Effector memory CD4-positive, alpha-beta T cell (primary cell): Measurements from ENCODE around the gene PLCL2.

Source experiments
- DNase-seq, 3 donors: peaks; one replicate each; pipeline ENCODE4 v3.0.0-alpha.2; 2020
- H3K27ac ChIP-seq: 2 replicates; pipeline ENCODE4 v1.7.0; 2013; ENCODE audit warnings: mild to moderate bottlenecking, low read length, moderate library complexity; ENCODE audit not compliant: insufficient read depth, poor library complexity, severe bottlenecking
- H3K27me3 ChIP-seq: replicated peaks from 2 replicates; pipeline ENCODE4 v1.7.0; 2013; ENCODE audit warnings: mild to moderate bottlenecking, low read length; ENCODE audit not compliant: insufficient read depth, control insufficient read depth, poor library complexity, severe bottlenecking
- H3K36me3 ChIP-seq: 2 replicates; pipeline ENCODE4 v1.7.0; 2013; ENCODE audit warnings: mild to moderate bottlenecking, low read length, moderate library complexity; ENCODE audit not compliant: control insufficient read depth, insufficient read depth
- H3K4me1 ChIP-seq: 2 replicates; pipeline ENCODE4 v1.7.0; 2013; ENCODE audit warnings: low read length, mild to moderate bottlenecking; ENCODE audit not compliant: control insufficient read depth, insufficient read depth, poor library complexity, severe bottlenecking
- H3K4me3 ChIP-seq: 2 replicates; pipeline ENCODE4 v1.7.0; 2013; ENCODE audit warnings: low read length, low read depth, mild to moderate bottlenecking; ENCODE audit not compliant: insufficient read depth, poor library complexity, severe bottlenecking
- H3K9me3 ChIP-seq: 2 replicates; pipeline ENCODE4 v1.7.0; 2013; ENCODE audit warnings: mild to moderate bottlenecking, low read length, moderate library complexity; ENCODE audit not compliant: control insufficient read depth

Gene PLCL2

DNA sequence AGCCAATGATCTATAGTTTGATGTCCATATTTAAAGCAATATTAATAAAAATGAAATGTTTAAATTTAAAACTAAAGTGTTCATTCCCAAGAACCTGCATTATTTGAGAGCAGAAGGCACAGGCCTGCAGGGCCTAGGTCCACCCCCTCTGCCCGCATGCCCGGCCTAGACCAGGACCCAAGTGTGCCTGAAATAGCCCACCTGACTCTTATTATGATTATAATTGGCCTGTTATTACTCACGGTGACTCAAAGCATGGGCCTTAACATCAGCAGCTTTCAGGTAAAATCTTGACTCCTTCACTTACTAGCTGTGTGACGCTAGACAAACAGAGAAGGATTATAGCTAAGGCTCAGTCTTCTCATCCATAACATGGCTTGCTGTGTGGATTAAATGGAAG lies 128.8 kb downstream of the PLCL2 start:
- H3K27me3 ChIP-seq = no peaks in the 10 kb centered on the region
- H3K4me1 ChIP-seq = no peaks in the 10 kb centered on the region
- DNase-seq = no peak
- H3K4me3 ChIP-seq = no peak overlapping the region
- peaks cover 38% of the 10 kb centered on the region for H3K36me3 ChIP-seq
- no peak overlapping the region for H3K27ac ChIP-seq
- H3K9me3 ChIP-seq = no peaks in the 10 kb centered on the region

DNA sequence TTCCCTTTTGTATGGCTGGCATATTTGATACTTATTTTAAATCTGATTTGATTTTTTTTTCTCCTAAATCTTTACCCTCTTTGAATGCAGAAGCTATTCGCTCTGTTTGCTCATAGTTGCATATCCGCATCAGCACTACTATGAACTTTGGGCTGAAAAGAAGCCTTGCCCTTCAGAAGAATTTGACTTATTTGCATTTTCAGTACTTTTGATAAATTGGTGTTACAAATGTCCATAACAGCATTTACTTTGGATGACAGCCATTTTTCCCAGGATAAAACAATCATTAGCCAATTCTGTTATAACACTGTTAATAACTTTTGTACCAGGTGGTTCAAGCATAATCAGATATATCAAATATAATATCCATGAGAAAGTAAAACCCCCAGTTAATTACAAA lies 129.5 kb downstream of the PLCL2 start:
- no peaks in the 10 kb centered on the region for H3K9me3 ChIP-seq
- H3K27me3 ChIP-seq = no peaks in the 10 kb centered on the region
- no peak for DNase-seq
- H3K4me3 ChIP-seq = no peak overlapping the region
- H3K4me1 ChIP-seq = no peaks in the 10 kb centered on the region
- no peak overlapping the region for H3K27ac ChIP-seq
- peaks cover 38% of the 10 kb centered on the region for H3K36me3 ChIP-seq

DNA sequence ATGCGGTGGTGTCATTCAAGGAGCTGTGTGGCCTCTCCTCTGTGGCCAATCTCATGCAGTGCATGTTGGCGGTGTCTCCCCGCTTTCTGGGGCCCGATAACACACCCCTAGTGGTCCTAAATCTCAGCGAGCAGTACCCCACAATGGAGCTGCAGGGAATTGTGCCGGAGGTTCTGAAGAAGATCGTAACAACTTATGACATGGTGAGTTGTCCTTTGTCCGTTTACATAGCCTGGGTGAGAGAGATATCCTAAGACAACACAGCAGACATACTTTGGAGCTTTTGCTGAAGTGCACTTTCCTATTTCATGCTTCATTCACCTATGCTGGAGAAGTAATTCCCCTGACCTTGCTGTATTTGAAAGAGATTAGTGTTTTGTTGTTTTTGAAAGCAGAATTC lies 130.0 kb downstream of the PLCL2 start:
- Histone ChIP-seq H3K4me1 (no peaks in the 10 kb centered on the region), H3K27me3 (no peaks in the 10 kb centered on the region)

DNA sequence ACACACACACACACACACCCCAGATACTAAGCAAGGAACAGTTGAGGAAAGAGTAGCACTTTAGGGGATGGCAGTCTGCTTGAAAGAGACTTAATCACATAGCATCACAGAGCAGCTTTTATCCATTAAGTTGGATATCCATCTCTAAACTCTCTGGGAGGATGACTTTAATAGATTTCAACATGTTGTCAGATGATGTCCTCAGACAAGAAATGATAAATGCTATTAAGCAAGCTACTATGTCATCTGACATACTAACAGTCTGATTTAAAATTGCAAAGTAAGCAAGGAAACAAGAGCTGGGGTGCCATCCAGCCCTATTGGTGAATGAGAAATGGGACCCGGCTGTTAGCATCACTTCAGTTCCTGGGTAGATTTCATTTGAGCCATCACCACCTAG lies 136.9 kb downstream of the PLCL2 start:
- H3K27ac ChIP-seq = no peak overlapping the region
- DNase-seq = no peak
- H3K4me1 ChIP-seq = peaks cover 3% of the 10 kb centered on the region
- H3K9me3 ChIP-seq = no peaks in the 10 kb centered on the region
- H3K4me3 ChIP-seq = no peak overlapping the region
- H3K36me3 ChIP-seq = peaks cover 3% of the 10 kb centered on the region
- H3K27me3 ChIP-seq = no peaks in the 10 kb centered on the region

More for the DNA sequence above, 130.0 kb downstream of the PLCL2 start:
- Histone ChIP-seq H3K36me3 (peaks cover 37% of the 10 kb centered on the region), H3K27ac (no peak overlapping the region), H3K9me3 (no peaks in the 10 kb centered on the region), H3K4me3 (no peak overlapping the region)
- no peak for DNase-seq

DNA sequence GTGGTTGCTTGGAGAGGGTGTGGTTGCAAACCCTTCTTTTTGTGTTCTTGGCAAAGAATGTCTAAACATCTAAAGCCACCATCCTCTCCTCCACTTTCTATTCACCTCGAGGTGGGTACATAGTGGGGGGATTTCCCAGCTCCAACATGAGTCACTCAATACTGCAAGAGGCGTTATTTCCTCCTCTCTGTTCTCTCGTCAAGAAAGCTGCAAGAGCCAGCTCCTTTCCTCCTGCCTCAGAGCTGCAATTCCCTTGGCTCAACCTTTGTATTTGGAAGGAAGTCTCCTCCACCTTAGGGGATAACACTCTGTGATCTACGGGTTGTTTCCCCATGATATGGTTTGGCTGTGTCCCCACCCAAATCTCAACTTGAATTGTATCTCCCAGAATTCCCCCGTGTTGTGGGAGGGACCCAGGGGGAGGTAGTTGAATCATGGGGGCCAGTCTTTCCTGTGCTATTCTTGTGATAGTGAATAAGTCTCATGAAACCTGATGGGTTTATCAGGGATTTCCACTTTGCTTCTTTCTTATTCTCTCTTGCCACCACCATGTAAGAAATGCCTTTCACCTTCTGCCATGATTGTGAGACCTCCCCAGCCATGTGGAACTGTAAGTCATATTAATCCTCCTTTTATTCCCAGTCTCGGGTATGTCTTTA lies 138.4 kb downstream of the PLCL2 start:
- peak; percentile 5 to 25 (median 7) for DNase-seq
- H3K4me3 ChIP-seq = no peak overlapping the region
- H3K9me3 ChIP-seq = no peaks in the 10 kb centered on the region
- H3K27me3 ChIP-seq = no peaks in the 10 kb centered on the region
- peaks cover 3% of the 10 kb centered on the region for H3K36me3 ChIP-seq
- peaks cover 3% of the 10 kb centered on the region for H3K4me1 ChIP-seq
- no peak overlapping the region for H3K27ac ChIP-seq

DNA sequence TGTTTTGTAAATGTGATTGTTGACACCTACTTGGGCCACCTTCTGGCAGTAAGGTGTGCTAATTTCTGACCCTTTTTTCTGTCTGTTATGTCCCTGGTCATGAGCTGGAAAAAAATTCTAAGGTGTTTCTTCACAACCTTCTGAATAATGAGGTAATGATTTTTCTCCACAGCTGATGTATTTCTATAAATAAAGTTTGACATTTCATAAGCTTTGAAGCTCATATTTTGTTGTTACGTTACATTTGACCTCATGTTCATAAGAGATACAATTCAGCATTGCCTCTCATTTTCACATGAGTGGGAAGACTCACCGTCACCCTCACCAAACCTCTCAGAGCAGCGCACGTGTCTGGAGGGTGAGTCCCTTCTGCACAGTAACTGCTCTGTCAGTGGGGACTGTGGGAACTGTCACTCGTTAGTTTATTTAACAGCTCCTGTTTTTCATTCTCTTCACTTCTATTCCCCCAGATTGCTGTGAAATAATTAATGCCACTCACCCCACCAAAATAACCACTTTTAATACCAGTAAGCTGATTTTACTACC lies 140.9 kb downstream of the PLCL2 start:
- Histone ChIP-seq H3K4me3 (no peak overlapping the region), H3K9me3 (no peaks in the 10 kb centered on the region), H3K27me3 (no peaks in the 10 kb centered on the region), H3K36me3 (peaks cover 3% of the 10 kb centered on the region), H3K27ac (no peak overlapping the region), H3K4me1 (peaks cover 6% of the 10 kb centered on the region)
- no peak for DNase-seq

DNA sequence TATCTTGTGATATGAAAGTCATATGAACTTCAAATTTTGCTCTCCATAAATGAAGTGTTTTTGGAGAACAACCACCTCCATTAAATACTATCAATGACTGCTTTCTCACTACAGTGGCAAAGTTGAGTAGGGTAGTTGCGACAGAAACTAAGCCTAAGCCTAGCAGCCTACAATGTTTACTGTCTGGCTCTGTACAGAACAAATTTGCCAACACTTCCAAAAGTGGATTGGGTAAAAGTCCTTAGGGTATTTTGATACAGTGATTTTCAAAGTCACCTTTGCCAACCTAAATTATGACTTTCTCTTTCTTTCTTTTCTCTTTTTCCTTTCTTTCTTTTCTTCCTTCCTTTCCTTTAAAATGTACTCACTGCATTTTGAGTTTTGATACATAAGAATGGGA lies 142.6 kb downstream of the PLCL2 start:
- Histone ChIP-seq H3K4me3 (no peak overlapping the region), H3K9me3 (no peaks in the 10 kb centered on the region), H3K4me1 (peaks cover 6% of the 10 kb centered on the region), H3K36me3 (peaks cover 3% of the 10 kb centered on the region), H3K27ac (no peak overlapping the region), H3K27me3 (no peaks in the 10 kb centered on the region)
- no peak for DNase-seq

DNA sequence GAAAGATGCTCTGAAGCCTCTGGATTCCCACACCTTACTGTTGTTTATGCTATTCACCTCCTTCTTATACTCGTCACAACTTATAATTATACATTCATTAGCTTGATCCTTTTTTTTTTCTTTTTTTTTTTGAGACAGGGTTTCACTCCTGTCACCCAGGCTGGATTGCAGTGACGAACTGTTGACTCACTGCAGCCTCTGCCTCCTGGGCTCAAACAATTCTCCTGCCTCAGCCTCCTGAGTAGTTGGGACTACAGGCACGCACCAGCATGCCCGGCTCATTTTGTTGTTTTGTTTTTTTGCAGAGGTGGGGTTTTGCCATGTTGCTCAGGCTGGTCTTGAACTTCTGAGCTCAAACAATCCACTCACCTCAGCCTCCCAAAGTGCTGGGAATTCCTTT lies 143.6 kb downstream of the PLCL2 start:
- Histone ChIP-seq H3K9me3 (no peaks in the 10 kb centered on the region), H3K36me3 (peaks cover 3% of the 10 kb centered on the region)

DNA sequence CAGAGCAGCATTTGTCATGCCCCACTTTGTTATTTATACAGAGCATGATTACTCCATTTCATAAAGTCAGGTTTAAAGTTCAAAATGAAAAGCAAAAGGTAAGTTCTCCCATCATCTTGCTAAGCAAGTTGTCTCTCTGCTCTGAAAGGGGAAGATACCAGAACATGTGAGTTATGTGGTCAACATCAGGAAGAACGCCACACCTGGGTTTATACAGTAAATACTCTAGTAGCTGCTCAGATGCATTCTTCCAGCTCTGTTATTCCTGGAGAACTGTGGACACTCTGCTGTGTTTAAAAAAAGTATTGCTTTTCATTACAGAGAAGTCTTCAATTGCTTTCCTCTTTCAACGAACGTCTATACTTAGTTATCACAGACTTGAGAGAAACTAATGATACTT lies 145.7 kb downstream of the PLCL2 start:
- Histone ChIP-seq H3K27me3 (no peaks in the 10 kb centered on the region), H3K4me1 (peaks cover 3% of the 10 kb centered on the region), H3K27ac (no peak overlapping the region), H3K36me3 (peaks cover 3% of the 10 kb centered on the region), H3K9me3 (no peaks in the 10 kb centered on the region), H3K4me3 (no peak overlapping the region)
- DNase-seq = no peak

More for the DNA sequence above, 143.6 kb downstream of the PLCL2 start:
- Histone ChIP-seq H3K27me3 (no peaks in the 10 kb centered on the region), H3K4me3 (no peak overlapping the region), H3K27ac (no peak overlapping the region), H3K4me1 (peaks cover 6% of the 10 kb centered on the region)
- no peak for DNase-seq

DNA sequence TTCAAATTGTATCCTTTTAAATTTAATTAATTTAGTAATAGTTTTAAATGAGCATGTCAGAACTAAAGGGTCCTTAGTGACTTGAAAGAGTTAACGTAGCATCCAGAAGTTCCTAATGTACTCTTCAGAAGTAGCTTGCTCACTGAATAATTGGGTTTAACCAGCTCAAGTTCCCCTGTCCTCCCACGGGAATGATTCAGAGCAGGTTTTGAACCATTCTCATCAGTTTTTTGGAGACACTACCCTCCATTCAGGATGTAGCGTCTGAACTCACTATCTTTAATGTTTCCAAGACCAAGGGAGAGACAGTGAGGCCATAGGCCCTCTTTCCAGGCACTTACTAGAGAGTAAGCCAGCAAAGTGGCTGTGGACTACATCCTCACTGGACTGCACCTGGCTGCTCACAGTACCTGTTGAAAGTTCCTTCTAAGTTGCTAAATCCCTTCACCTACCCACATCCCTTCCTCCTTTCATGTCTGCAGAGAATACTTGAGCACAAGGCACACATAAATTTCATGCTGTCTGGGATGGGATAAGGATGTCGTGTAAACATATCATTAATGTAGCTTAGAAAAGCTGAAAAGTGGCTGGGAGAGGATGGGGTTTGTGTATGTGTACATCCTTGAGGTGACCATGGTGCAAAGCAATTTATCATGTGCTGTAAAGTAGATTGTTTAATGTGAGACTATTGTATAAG lies 146.3 kb downstream of the PLCL2 start:
- peaks cover under 1% of the 10 kb centered on the region for H3K36me3 ChIP-seq

More for the DNA sequence above, 146.3 kb downstream of the PLCL2 start:
- Histone ChIP-seq H3K27me3 (no peaks in the 10 kb centered on the region), H3K27ac (no peak overlapping the region), H3K4me3 (no peak overlapping the region), H3K9me3 (no peaks in the 10 kb centered on the region), H3K4me1 (peaks cover 3% of the 10 kb centered on the region)
- no peak for DNase-seq
